ENCODE measurements around the gene DZIP3. TPM values are rescaled to one million over a fixed set of nuclear protein-coding genes. Genes with fewer than 3 reads are reported as not detected.

The DZIP3 gene
- total and polyA plus RNA-seq, 4 donors, result 39.0 to 67.9 (median 48.0) TPM

Small RNA genes within 50 kb of the gene (small RNA-seq; reads per million reads assigned to genes)
- gene AC092185.1 (ENCODE audit: low replicate concordance), result not detected
- gene RF00156 (ENCODE audit: low replicate concordance), result not detected

Other genes with a start within 250 kb of the DZIP3 start
- gene MYH15, start 79.1 kb upstream of the DZIP3 start, total RNA-seq, result 1 to 10 TPM; 1.2 TPM
- gene MYH15, start 79.1 kb upstream of the DZIP3 start, polyA plus RNA-seq (ENCODE audit: insufficient read length in 2 of 2), result under 1 TPM; 0.35 to 0.62 TPM
- gene CIP2A, start 284 bp upstream of the DZIP3 start, total RNA-seq, result 10 to 100 TPM; 14.4 to 19.8 TPM
- gene CIP2A, start 284 bp upstream of the DZIP3 start, polyA plus RNA-seq (ENCODE audit: insufficient read length in 2 of 2), result 10 to 100 TPM in 1 of 2 donors, 1 to 10 TPM in 1; 8.2 to 13.8 TPM
- gene RETNLB, start 167.7 kb downstream of the DZIP3 start, total RNA-seq, result not detected
- not detected for gene RETNLB, start 167.7 kb downstream of the DZIP3 start, polyA plus RNA-seq (ENCODE audit: insufficient read length in 2 of 2)
- gene TRAT1, start 233.1 kb downstream of the DZIP3 start, total RNA-seq, result under 1 TPM in 1 of 2 donors, not detected in 1; 0.20 TPM
- gene TRAT1, start 233.1 kb downstream of the DZIP3 start, polyA plus RNA-seq (ENCODE audit: insufficient read length in 2 of 2), result not detected

All from spinal cord (tissue), 4 donors.